A673 (cell line): ENCODE measurements around the gene GGPS1.

ENCODE experiments used
- EZH2 ChIP-seq: fragments of 200-600 bp; sonication (generic); IDR thresholded peaks from 2 replicates; pipeline ENCODE4 v1.6.1; 2017; ENCODE audit warnings: borderline replicate concordance, low read depth, mild to moderate bottlenecking, mixed read lengths, antibody characterized with exemption, low read length; ENCODE audit not compliant: poor library complexity, severe bottlenecking
- TF ChIP-seq, protein P1 (sequence below): fragments of 300-800, 200-600 bp; sonication (generic); conservative IDR thresholded peaks from 2 replicates; pipeline ENCODE4 v1.5.1; 2017; ENCODE audit warnings: low read depth, mild to moderate bottlenecking, antibody characterized with exemption, low read length, moderate library complexity, mixed read lengths

DNA sequence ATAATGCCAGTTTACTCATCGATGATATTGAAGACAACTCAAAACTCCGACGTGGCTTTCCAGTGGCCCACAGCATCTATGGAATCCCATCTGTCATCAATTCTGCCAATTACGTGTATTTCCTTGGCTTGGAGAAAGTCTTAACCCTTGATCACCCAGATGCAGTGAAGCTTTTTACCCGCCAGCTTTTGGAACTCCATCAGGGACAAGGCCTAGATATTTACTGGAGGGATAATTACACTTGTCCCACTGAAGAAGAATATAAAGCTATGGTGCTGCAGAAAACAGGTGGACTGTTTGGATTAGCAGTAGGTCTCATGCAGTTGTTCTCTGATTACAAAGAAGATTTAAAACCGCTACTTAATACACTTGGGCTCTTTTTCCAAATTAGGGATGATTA, 13.7 kb downstream of the GGPS1 start:
- TF ChIP-seq, protein P1, sequence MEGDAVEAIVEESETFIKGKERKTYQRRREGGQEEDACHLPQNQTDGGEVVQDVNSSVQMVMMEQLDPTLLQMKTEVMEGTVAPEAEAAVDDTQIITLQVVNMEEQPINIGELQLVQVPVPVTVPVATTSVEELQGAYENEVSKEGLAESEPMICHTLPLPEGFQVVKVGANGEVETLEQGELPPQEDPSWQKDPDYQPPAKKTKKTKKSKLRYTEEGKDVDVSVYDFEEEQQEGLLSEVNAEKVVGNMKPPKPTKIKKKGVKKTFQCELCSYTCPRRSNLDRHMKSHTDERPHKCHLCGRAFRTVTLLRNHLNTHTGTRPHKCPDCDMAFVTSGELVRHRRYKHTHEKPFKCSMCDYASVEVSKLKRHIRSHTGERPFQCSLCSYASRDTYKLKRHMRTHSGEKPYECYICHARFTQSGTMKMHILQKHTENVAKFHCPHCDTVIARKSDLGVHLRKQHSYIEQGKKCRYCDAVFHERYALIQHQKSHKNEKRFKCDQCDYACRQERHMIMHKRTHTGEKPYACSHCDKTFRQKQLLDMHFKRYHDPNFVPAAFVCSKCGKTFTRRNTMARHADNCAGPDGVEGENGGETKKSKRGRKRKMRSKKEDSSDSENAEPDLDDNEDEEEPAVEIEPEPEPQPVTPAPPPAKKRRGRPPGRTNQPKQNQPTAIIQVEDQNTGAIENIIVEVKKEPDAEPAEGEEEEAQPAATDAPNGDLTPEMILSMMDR = no peak
- no peak for TF ChIP-seq EZH2
